Left lung (tissue), 10 donors: Measurements from ENCODE around the gene CNEP1R1. TPM values are rescaled to one million over a fixed set of nuclear protein-coding genes. Genes with fewer than 3 reads are reported as not detected.
A peak's percentile ranks its signal among the peaks of the same experiment; 100 is the strongest.

ENCODE experiments used
- ATAC-seq: fragments of 200-7000 bp; cut with Tn5 transposase; one replicate; pipeline ENCODE4 v1.9.1; 2020; ENCODE audit warnings: moderate library complexity
- DNase-seq, 4 donors: peaks; one replicate each; pipeline ENCODE4 v3.0.0-alpha.2; 2013 to 2020
- H3K27ac ChIP-seq, 2 donors: fragments of 200-600 bp; sonication (generic) in 1 of 2; one replicate each; pipeline versions ENCODE4 v1.5.0 to v1.8.0; 2020 to 2021
- H3K27me3 ChIP-seq, 2 donors: fragments of 200-600 bp; sonication (generic) in 1 of 2; one replicate each; pipeline versions ENCODE4 v1.5.0 to v1.8.0; 2020 to 2021
- H3K36me3 ChIP-seq, 2 donors: fragments of 200-600 bp; sonication (generic) in 1 of 2; one replicate each; pipeline versions ENCODE4 v1.5.0 to v1.8.0; 2020 to 2021
- H3K4me1 ChIP-seq, 2 donors: fragments of 200-600 bp; one replicate each; pipeline ENCODE4 v1.8.0; 2021
- H3K4me3 ChIP-seq, 2 donors: fragments of 200-600 bp; sonication (generic) in 1 of 2; one replicate each; pipeline versions ENCODE4 v1.5.0 to v1.8.0; 2020 to 2021; ENCODE audit warnings: mild to moderate bottlenecking in 1 of 2
- H3K9me3 ChIP-seq, 2 donors: fragments of 200-600 bp; sonication (generic) in 1 of 2; one replicate each; pipeline versions ENCODE4 v1.5.0 to v1.8.0; 2020 to 2021
- CTCF ChIP-seq, 2 donors: fragments of 200-600 bp; sonication (generic) in 1 of 2; IDR thresholded peaks; one replicate each; pipeline versions ENCODE4 v1.5.0 to v1.8.0; 2021; ENCODE audit warnings: antibody characterized with exemption in 2 of 2
- intact Hi-C, 2 donors: fragments of 100-400 bp; cut with DNase I; formaldehyde crosslinking; loops; one replicate each; pipeline versions ENCODE4 v1.11.2 to v1.14.2; 2022
- polyA plus RNA-seq, 6 donors: library from polyadenylated mRNA; unstranded; fragments of 120-200 nt; gene quantifications; one replicate each; pipeline ENCODE4 v1.2.1, GENCODE V29; 2013; ENCODE audit not compliant: insufficient read length in 6 of 6
- total RNA-seq, 2 donors: library from RNA; stranded (reverse); fragmentation: NEBNext Ultra II Directional; extraction: Animal tissue kit (Norgen Biotek cat#: 25700); gene quantifications; one replicate each; pipeline ENCODE4 v1.2.1, GENCODE V29; 2021
- donor health status: DM: no; HTN: yes; CAD: no.
- donor health status: DM: no; HTN: no; CAD: no.

CNEP1R1 gene
- total and polyA plus RNA-seq, 8 donors = 22.2 to 44.3 (median 35.3) TPM

GRCh38 chr16:50004239-50004638, 20.8 kb upstream of the CNEP1R1 start:
- no peak for TF ChIP-seq CTCF (IDR thresholded peaks at IDR 0.05)
- no peaks in the 10 kb centered on the region for H3K36me3 ChIP-seq
- no peak for DNase-seq
- H3K4me3 ChIP-seq = no peak overlapping the region
- intact Hi-C loops = no loop called here
- no peaks in the 10 kb centered on the region for H3K27me3 ChIP-seq
- no peak overlapping the region for H3K27ac ChIP-seq
- H3K4me1 ChIP-seq = no peaks in the 10 kb centered on the region
- no peak for ATAC-seq
- peaks cover 0 to 4% of the 10 kb centered on the region in 2 donors for H3K9me3 ChIP-seq

DNA sequence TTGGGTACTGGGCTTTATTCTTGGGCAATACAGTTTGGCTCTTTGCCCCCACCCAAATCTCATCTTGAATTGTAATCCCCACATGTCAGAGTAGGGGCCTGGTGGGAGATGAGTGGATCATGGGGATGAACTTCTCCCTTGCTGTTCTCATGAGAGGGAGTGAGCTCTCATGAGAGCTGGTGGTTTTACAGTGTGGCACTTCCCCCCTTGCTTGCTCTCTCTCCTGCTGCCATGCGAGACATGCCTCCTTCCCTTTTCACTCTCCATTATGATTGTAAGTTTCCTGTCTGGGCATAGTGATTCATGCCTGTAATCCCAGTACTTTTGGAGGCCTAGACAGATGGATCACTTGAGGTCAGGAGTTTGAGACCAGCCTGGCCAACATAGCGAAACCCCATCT, 18.1 kb upstream of the CNEP1R1 start:
- Histone ChIP-seq H3K9me3 (peaks cover 0 to 4% of the 10 kb centered on the region in 2 donors), H3K4me3 (no peak overlapping the region), H3K36me3 (no peaks in the 10 kb centered on the region), H3K4me1 (peaks cover 0 to 4% of the 10 kb centered on the region in 2 donors), H3K27ac (no peak overlapping the region), H3K27me3 (no peaks in the 10 kb centered on the region)
- TF ChIP-seq CTCF (IDR thresholded peaks at IDR 0.05) = no peak
- no peak for DNase-seq
- ATAC-seq = no peak
- intact Hi-C loops = no loop called here

- H3K27me3 ChIP-seq = no peaks in the 10 kb centered on the region
- intact Hi-C loops = no loop called here
- DNase-seq (no peak), ATAC-seq (no peak)
- no peak overlapping the region for H3K27ac ChIP-seq
- no peak for TF ChIP-seq CTCF (IDR thresholded peaks at IDR 0.05)
- no peaks in the 10 kb centered on the region for H3K36me3 ChIP-seq
- peaks cover 0 to 4% of the 10 kb centered on the region in 2 donors for H3K9me3 ChIP-seq
- peaks cover 0 to 4% of the 10 kb centered on the region in 2 donors for H3K4me1 ChIP-seq
- no peak overlapping the region for H3K4me3 ChIP-seq
These were observed 17.3 kb upstream of the CNEP1R1 start for GRCh38 chr16:50007744-50008143.

DNA sequence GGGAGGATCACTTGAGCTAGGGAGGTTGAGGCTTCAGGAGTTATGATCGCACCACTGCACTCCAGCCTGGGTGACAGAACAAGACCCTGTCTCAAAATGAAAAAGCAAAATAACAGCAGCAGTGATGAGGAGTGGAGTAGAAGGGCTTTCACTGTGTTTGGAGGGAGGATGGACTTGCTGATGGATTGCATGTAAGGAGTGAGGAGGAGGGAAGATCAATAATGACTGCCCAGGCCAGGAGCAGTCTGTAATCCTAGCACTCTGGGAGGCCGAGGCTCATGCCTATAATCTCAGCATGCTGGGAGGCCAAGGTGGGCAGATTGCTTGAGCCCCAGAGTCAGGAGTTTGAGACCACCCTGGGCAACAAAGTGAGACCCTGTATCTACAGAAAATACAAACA, 14.8 kb upstream of the CNEP1R1 start:
- no peak overlapping the region for H3K27ac ChIP-seq
- intact Hi-C loops = no loop called here

DNA sequence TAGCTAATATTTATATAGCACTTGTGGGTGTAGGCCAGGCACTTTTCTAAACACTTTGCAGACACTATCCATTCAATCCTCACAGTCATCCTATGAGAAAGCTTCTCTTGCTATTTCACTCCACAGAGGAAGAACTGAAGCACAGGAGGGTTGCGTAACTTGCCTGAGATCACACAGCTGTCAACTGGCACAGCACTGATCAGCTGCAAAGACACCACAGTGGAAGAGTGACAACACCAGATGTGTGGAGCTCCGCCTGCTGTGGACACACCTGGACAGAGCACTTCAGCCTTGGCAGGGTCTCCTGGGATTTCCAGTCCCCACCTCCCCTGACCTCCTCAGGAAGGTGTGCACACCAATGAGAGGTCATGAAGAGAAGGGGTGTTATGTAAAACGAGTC, 13.3 kb upstream of the CNEP1R1 start:
- Histone ChIP-seq H3K27ac (no peak overlapping the region), H3K27me3 (no peaks in the 10 kb centered on the region), H3K4me1 (peaks cover 0 to 4% of the 10 kb centered on the region in 2 donors), H3K36me3 (no peaks in the 10 kb centered on the region), H3K4me3 (no peak overlapping the region), H3K9me3 (peaks cover 0 to 4% of the 10 kb centered on the region in 2 donors)
- intact Hi-C loops = no loop called here
- no peak for TF ChIP-seq CTCF (IDR thresholded peaks at IDR 0.05)
- DNase-seq = peak in 1 of 4 donors; percentile 33
- peak; percentile 57 for ATAC-seq

More for the DNA sequence above, 14.8 kb upstream of the CNEP1R1 start:
- DNase-seq (no peak), ATAC-seq (no peak)
- peaks cover 0 to 4% of the 10 kb centered on the region in 2 donors for H3K9me3 ChIP-seq
- peaks cover 0 to 4% of the 10 kb centered on the region in 2 donors for H3K4me1 ChIP-seq
- H3K36me3 ChIP-seq = no peaks in the 10 kb centered on the region
- H3K4me3 ChIP-seq = no peak overlapping the region
- no peak for TF ChIP-seq CTCF (IDR thresholded peaks at IDR 0.05)
- no peaks in the 10 kb centered on the region for H3K27me3 ChIP-seq
